HepG2 (cell line): ENCODE data around the gene TNFAIP2. TPM values are rescaled to one million over a fixed set of nuclear protein-coding genes. Genes with fewer than 3 reads are reported as not detected.

Experiments used
- ATAC-seq: fragments of 200-7000 bp; cut with Tn5 transposase; 3 replicates; pipeline ENCODE4 v1.9.1; 2020; ENCODE audit warnings: mild to moderate bottlenecking, moderate library complexity
- BruUV-seq: library from RNA; stranded (reverse); fragments of 400-500 nt; replicated peaks from 2 replicates; lab custom pipeline; 2021; lab: Mats Ljungman, UMichigan
- CTCF ChIA-PET: fragments of 300-600 bp; formaldehyde crosslinking; extraction: SDS; loops from one replicate; lab custom pipeline; 2021; ENCODE audit warnings: low total read pairs, inconsistent platforms, low intra/inter-chr PET ratio; lab: Yijun Ruan, JAX
- POLR2A ChIA-PET: fragments of 350-600 bp; sonication (Branson Sonifier 250); formaldehyde crosslinking; loops from one replicate; lab custom pipeline; 2020; ENCODE audit warnings: antibody characterized with exemption, inconsistent platforms; lab: Yijun Ruan, JAX
- DNase-seq: peaks from one replicate; pipeline ENCODE4 v3.0.0-alpha.2; 2015; ENCODE audit warnings: low spot score
- FAIRE-seq: peaks from 3 replicates; lab custom pipeline; 2011; peaks lifted over from hg19 to GRCh38; lab: Jason Lieb, UNC
- H2AFZ ChIP-seq: one replicate; pipeline ENCODE4 v1.6.1; 2011; ENCODE audit warnings: low read length, inconsistent platforms
- H3K27ac ChIP-seq: fragments of 300-600 bp; 3 replicates; pipeline ENCODE4 v1.8.0; 2011; ENCODE audit warnings: mixed run types, mild to moderate bottlenecking, mixed read lengths, low read length, inconsistent platforms; ENCODE audit not compliant: insufficient read depth; ENCODE audit errors: extremely low read length
- H3K27me3 ChIP-seq, 2 experiments: fragments of 200-600 bp in 1 of 2; 2 replicates in 1 of 2; 3 replicates in 1 of 2; pipeline versions ENCODE4 v1.6.0 to v1.8.0; 2011; ENCODE audit warnings: low read length in 2 of 2, mild to moderate bottlenecking in 2 of 2, moderate library complexity in 2 of 2, inconsistent platforms in 1 of 2; ENCODE audit not compliant: insufficient read depth in 2 of 2, control insufficient read depth in 1 of 2
- H3K36me3 ChIP-seq, 2 experiments: fragments of 200-600 bp in 1 of 2; replicated peaks in 1 of 2; 2 replicates in 1 of 2; 3 replicates in 1 of 2; pipeline versions ENCODE4 v1.5.1 to v1.8.0; 2011; ENCODE audit warnings: low read length in 2 of 2, inconsistent platforms in 1 of 2; ENCODE audit not compliant: insufficient read depth in 2 of 2, control insufficient read depth in 1 of 2
- H3K4me1 ChIP-seq: 2 replicates; pipeline ENCODE4 v1.5.1; 2012; ENCODE audit warnings: low read length, inconsistent platforms; ENCODE audit not compliant: insufficient read depth
- H3K4me2 ChIP-seq: 2 replicates; pipeline ENCODE4 v1.6.0; 2011; ENCODE audit warnings: low read depth, low read length, inconsistent platforms
- H3K4me3 ChIP-seq, 3 experiments: fragments of 200-600 bp in 1 of 3; sonication (generic), shearing (Covaris generic) in 1 of 3; replicated peaks in 1 of 3; 2 replicates each; pipeline ENCODE4 v1.5.1; 2011 to 2016; ENCODE audit warnings: low read length in 3 of 3, inconsistent platforms in 2 of 3, low read depth in 2 of 3, mild to moderate bottlenecking in 2 of 3, control low read depth in 1 of 3, mixed read lengths in 1 of 3; ENCODE audit not compliant: insufficient read depth in 1 of 3
- H3K79me2 ChIP-seq: one replicate; pipeline ENCODE4 v1.6.1; 2011; ENCODE audit warnings: low read length, inconsistent platforms; ENCODE audit not compliant: insufficient read depth
- H3K9ac ChIP-seq: 2 replicates; pipeline ENCODE4 v1.6.0; 2011; ENCODE audit warnings: mild to moderate bottlenecking, low read depth, low read length, inconsistent platforms; ENCODE audit not compliant: insufficient read depth
- H3K9me3 ChIP-seq: 2 replicates; pipeline ENCODE4 v1.5.1; 2012; ENCODE audit warnings: mild to moderate bottlenecking, low read length
- H4K20me1 ChIP-seq: 2 replicates; pipeline ENCODE4 v1.6.0; 2011; ENCODE audit warnings: inconsistent platforms, mild to moderate bottlenecking, low read length, moderate library complexity; ENCODE audit not compliant: insufficient read depth
- NFRKB ChIP-seq: fragments of 450-650 bp; IDR thresholded peaks from 2 replicates; pipeline ENCODE4 v1.6.1; 2017
- PCBP2 ChIP-seq: fragments of 200-400 bp; formaldehyde crosslinking; optimal IDR thresholded peaks from 2 replicates; pipeline ENCODE3; 2018; ENCODE audit warnings: low read length, low read depth; ENCODE audit not compliant: poor library complexity, severe bottlenecking
- ZNF10 ChIP-seq: sonication (generic); formaldehyde crosslinking; IDR thresholded peaks from 2 replicates; pipeline ENCODE4 v1.4.0; 2020; ENCODE audit warnings: mild to moderate bottlenecking, low read depth, missing genetic modification reagents, borderline replicate concordance
- ZNF451 ChIP-seq: sonication (generic); formaldehyde crosslinking; IDR thresholded peaks from 2 replicates; pipeline ENCODE4 v1.5.0; 2020; ENCODE audit warnings: mild to moderate bottlenecking, missing genetic modification reagents
- ZNF556 ChIP-seq: sonication (generic); formaldehyde crosslinking; IDR thresholded peaks from 2 replicates; pipeline ENCODE4 v1.4.0; 2020; ENCODE audit warnings: mild to moderate bottlenecking, missing genetic modification reagents, borderline replicate concordance
- ZNF768 ChIP-seq: sonication (generic); formaldehyde crosslinking; IDR thresholded peaks from 2 replicates; pipeline ENCODE4 v1.4.0; 2020; ENCODE audit warnings: missing genetic modification reagents
- WGBS: methylation state at CpG from one replicate; pipeline ENCODE4 v1.1.6; 2017; ENCODE audit warnings: low lambda C conversion rate; 5-methylcytosine and 5-hydroxymethylcytosine counted together
- in situ Hi-C: cut with HindIII; loops from 2 replicates; pipeline ENCODE4 v1.10.0; 2017; ENCODE audit warnings: low pct_unique_long_range_greater_than_20kb; ENCODE audit not compliant: extremely low pct_ligation_motif_present
- intact Hi-C: fragments of 100-400 bp; cut with micrococcal nuclease; formaldehyde crosslinking; loops from one replicate; pipeline ENCODE4 v1.10.0; 2022; ENCODE audit not compliant: unreplicated experiment
- polyA plus RNA-seq, 8 experiments: library from polyadenylated mRNA; depleted of rRNA in 3 of 8; stranded (reverse) in 7 of 8; unstranded in 1 of 8; fragments of >200 nt; fragmentation: Illumina TruSeq in 4 of 8; extraction: Trizol in 4 of 8; gene quantifications; 2 replicates each; pipeline versions ENCODE4 v1.2.1 to v1.2.3, GENCODE V29; 2011 to 2016; ENCODE audit warnings: low read depth in 4 of 8, missing spikeins in 1 of 8, mixed read lengths in 1 of 8; ENCODE audit not compliant: insufficient read depth in 1 of 8
- total RNA-seq, 5 experiments: library from RNA; depleted of rRNA; stranded (reverse); fragments of >200 nt; fragmentation: Illumina TruSeq; extraction: Trizol; gene quantifications; 2 replicates each; pipeline ENCODE4 v1.2.3, GENCODE V29; 2016; ENCODE audit warnings: low read depth in 1 of 5
- TF ChIP-seq, protein P1 (sequence below): sonication (generic); formaldehyde crosslinking; conservative IDR thresholded peaks from 2 replicates; pipeline ENCODE4 v1.5.0; 2020; ENCODE audit warnings: missing genetic modification reagents
- TF ChIP-seq, protein P2 (sequence below): sonication (generic); formaldehyde crosslinking; IDR thresholded peaks from 2 replicates; pipeline ENCODE4 v1.4.0; 2020; ENCODE audit warnings: mild to moderate bottlenecking, missing genetic modification reagents
- TF ChIP-seq, protein P3 (sequence below): sonication (generic); formaldehyde crosslinking; IDR thresholded peaks from 2 replicates; pipeline ENCODE4 v1.4.0; 2020; ENCODE audit warnings: missing genetic modification reagents

Gene TNFAIP2
- total and polyA plus RNA-seq, 2 of the 13 experiments (the other 11 are each of a cell fraction or from before 2014, with no cell fraction given), result 0.46 to 1.5 TPM

DNA sequence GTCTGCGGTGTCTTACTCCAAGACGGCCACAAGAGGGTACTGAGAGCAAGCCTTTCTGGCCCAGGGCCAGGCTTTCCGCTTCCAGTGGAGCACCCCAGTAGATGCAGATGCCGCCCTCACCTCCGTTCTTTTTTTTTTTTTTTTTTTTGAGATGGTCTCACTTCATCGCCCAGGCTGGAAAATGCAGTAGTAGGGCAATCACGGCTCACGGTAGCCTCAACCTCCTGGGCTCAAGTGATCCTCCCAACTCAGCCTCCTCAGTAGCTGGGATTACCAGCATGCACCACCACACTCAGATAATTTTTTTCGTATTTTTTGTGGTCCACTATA is 44.9 kb upstream of the TNFAIP2 start (continued):
- TF ChIP-seq ZNF10 (CRISPR knock-in tag), result no peak
- TF ChIP-seq PCBP2, result no peak
- TF ChIP-seq ZNF556 (CRISPR knock-in tag), result no peak

DNA sequence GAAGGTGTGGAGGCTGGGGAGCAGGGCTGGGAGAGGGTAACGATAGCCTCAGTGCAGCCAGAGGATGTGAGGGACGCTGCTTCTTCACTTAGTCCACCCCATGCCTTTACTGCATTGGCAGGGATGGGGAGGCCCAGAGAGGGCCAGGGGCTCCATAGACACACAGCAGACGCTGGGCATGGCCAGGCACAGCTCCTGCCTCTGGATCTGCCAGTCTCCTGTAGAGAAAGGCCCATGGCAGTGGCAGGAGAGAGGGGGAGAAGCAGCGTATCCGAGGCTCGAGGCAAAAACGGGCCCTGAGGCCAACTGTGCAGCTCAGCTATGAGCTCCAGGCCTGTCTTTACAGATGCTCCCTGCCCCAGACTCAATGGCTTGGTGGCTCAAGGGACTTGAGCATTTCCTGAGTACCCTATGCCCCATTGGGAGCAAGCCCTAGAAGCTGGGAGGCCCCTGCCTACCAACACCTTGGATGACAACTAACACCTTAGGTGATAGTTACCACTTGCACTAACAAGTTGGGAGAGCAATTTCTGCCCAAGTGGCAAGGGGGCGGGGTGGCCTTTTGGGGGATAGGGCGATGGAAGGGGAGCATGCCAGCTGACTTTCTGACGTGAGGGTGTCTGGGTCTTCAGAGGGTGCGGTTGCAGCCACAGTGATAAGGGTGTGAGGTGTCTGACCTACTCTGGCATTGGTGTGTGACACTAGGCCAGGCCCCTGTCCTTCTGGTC is 44.2 kb upstream of the TNFAIP2 start:
- Histone ChIP-seq H3K4me2 (no peak overlapping the region), H3K79me2 (no peaks in the 10 kb centered on the region), H2AFZ (no peak overlapping the region), H4K20me1 (no peaks in the 10 kb centered on the region), H3K36me3 (no peaks in the 10 kb centered on the region), H3K4me3 (no peak overlapping the region), H3K9me3 (no peaks in the 10 kb centered on the region), H3K27me3 (peaks cover 2 to 26% of the 10 kb centered on the region in 2 experiments; a peak in 3 of 5 replicates), H3K4me1 (peaks cover 33% of the 10 kb centered on the region), H3K9ac (no peak overlapping the region), H3K27ac (no peak overlapping the region)
- CTCF ChIA-PET, result interaction anchor here (1.3 to 2.0 kb wide), 3 partner anchors 13 to 214 kb away, joined by 4 to 8 read pairs (median 6); no protein-coding TSS in a partner anchor
- intact Hi-C loops, result loop anchor here (1.0 kb wide), 1 partner anchor 213 kb away; no protein-coding TSS in a partner anchor
- WGBS, result 15% methylated on average over 9 of the region's 11 CpGs
- ATAC-seq (no peak), FAIRE-seq (no peak), DNase-seq (no peak)
- POLR2A ChIA-PET, result interaction anchor here (0.7 kb wide), 1 partner anchor 21 kb away, joined by 3 read pairs; no protein-coding TSS in a partner anchor
- TF ChIP-seq, protein P1, sequence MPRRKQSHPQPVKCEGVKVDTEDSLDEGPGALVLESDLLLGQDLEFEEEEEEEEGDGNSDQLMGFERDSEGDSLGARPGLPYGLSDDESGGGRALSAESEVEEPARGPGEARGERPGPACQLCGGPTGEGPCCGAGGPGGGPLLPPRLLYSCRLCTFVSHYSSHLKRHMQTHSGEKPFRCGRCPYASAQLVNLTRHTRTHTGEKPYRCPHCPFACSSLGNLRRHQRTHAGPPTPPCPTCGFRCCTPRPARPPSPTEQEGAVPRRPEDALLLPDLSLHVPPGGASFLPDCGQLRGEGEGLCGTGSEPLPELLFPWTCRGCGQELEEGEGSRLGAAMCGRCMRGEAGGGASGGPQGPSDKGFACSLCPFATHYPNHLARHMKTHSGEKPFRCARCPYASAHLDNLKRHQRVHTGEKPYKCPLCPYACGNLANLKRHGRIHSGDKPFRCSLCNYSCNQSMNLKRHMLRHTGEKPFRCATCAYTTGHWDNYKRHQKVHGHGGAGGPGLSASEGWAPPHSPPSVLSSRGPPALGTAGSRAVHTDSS (CRISPR knock-in tag), result no peak
- peak; percentile 92 for TF ChIP-seq ZNF768 (CRISPR knock-in tag)
- TF ChIP-seq, protein P2, sequence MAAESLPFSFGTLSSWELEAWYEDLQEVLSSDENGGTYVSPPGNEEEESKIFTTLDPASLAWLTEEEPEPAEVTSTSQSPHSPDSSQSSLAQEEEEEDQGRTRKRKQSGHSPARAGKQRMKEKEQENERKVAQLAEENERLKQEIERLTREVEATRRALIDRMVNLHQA (CRISPR knock-in tag), result no peak
- no peak for TF ChIP-seq ZNF451
- TF ChIP-seq NFRKB, result no peak
- TF ChIP-seq, protein P3, sequence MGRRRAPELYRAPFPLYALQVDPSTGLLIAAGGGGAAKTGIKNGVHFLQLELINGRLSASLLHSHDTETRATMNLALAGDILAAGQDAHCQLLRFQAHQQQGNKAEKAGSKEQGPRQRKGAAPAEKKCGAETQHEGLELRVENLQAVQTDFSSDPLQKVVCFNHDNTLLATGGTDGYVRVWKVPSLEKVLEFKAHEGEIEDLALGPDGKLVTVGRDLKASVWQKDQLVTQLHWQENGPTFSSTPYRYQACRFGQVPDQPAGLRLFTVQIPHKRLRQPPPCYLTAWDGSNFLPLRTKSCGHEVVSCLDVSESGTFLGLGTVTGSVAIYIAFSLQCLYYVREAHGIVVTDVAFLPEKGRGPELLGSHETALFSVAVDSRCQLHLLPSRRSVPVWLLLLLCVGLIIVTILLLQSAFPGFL (CRISPR knock-in tag), result no peak
- no TSS peak for BruUV-seq
- in situ Hi-C loops, result loop anchor here (5.0 kb wide), 1 partner anchor 213 kb away; no protein-coding TSS in a partner anchor
